Measurements from ENCODE around the gene FAN1.

The FAN1 gene

DNA sequence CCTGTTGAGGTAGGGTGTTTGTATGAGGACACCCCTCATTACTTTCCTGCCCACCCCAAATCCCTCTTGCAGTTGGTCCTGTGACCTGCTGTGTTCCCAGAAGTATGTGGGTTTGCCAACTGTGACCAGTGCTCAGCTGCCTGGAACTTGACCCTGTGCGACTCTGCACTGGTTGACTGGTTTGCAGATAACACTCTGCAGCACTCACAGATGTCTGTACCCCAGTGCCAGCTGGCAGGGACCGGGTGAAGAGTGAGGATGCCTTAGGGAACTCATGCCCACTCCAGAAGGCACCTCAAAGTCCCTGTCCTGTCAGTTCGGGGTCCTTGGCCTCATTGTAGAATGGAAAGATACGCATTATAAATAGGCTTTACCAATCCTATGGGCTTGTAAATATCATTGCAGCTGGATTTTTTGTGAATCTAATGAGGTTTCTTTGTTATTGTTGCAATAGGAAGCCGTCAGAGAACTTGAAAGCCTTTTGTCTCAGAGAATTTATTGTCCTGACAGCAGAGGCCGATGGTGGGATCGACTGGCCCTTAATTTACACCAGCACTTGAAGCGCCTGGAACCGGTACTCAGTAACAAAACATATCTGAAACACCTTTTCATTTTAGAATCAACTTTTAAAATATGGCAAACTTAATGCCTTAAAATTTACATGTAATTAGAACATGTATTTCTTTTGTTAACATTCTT, 18.2 kb downstream of the FAN1 start:
- DNase-seq: peak; percentile 68 to 79

DNA sequence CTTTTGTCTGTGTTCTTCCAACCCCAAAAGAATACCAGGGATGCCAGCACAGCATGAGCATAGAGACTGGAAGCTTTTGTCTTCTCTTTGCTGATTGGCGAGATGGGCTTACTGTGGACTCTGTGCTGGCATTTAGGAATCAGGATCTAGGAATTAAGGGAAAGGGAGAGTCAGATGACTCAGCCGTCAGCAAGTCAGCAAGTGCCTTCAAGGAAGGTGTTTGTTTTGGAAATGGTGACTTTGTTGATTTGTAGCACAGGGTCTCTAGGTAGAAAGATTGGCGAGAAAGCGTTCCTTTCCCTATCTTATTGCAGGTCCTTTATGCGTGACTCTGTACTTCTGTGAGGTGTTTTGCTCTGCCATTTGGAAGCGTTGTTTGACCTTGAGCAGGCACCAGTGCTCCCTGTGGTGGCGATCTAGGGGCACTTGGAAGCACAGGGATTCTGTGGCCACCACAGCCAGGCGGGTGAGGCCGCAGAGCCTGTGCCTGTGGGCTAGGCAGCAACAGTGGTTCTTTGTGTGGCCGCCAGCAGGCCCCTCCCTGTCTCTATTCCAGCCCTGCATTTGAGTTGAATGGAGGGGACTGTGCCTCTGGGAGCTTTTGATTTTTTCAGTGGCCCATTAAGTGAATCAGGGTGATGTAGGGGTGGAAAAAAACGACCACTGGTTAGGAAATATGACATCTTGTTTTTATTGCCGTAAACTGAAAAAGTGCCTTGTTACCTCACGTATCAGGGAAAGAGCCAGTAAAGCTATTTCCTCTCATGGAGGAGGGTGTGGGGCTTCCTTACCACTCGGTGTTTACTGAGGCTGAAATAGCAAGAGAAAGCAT, 19.0 kb downstream of the FAN1 start:
- DNase-seq: peak; percentile 85 to 90

DNA sequence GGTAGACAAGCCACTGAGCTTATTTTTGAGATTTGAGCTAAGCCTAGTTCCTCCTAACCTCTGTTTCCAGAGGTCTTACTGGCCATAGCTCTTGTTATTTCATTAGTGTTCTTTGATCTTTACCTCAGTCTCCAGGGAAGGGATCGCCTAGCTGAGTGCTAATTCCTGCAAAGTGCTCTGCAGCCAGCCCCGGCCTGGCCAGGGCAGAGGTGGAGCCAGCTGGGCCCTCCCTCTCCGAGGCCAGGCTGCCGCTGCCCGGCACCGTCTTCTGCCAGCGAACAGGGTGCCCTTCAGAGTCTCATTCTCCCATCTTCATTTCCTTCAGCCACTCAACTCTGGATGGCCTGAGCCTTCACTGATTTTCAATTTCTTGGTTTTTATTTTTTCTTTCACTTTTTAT, 19.7 kb downstream of the FAN1 start:
- DNase-seq: peak; percentile 80 to 82

DNA sequence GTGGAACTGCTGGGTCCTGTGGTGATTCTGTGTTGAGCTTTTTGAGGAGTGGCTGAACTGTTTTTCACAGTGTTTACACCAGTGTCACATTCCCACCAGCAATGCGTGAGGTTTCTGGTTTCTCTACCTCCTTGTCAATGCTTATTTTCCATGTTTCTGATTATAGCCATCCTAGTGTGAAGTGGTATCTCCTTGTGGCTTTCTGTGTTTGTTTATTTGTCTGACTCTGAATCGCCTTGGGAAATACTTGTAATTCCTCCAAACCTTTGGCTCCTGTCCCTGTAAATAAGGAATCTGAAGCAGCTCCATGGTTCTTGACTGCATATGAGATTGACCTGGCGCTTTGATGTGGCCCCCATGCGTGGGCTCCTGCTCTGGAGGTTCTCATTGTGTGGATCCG, 20.6 kb downstream of the FAN1 start:
- no peak for DNase-seq

DNA sequence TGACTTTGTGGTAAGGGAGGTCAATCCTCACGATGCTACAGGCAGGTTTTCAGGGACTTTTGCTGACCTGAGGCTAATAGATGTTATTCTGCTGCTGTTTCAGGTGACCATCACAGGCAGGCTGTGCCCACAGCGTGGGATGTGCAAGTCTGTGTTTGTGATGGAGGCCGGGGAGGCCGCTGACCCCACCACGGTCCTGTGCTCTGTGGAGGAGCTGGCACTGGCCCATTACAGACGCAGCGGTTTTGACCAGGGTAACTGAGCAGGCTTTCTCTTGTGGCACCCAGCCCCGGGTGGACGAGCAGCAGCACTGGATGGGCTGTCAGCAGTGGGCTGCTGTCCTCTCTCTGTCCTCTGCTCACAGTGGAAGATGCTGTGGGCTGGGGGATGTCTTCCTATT, 22.0 kb downstream of the FAN1 start:
- DNase-seq: no peak

DNA sequence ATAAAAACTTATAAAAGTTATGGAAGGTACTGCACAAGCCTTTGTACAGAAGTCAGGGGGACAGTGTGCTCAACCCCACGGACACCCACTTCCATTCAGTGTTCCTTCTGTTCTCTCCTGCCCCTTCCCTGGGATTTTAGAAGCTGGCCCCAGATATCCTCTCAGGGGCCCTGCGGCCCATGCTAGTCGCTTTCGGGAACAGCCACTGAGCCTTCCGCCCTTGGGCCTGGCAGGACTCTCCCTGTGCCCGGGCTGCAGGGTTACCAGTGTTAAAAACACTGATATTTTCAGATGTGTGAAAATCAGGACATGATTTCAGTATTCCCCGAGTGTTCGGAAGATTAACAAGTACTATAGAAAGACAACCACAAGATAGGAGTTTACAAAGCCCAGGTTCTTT, 22.4 kb downstream of the FAN1 start:
- no peak for DNase-seq

DNA sequence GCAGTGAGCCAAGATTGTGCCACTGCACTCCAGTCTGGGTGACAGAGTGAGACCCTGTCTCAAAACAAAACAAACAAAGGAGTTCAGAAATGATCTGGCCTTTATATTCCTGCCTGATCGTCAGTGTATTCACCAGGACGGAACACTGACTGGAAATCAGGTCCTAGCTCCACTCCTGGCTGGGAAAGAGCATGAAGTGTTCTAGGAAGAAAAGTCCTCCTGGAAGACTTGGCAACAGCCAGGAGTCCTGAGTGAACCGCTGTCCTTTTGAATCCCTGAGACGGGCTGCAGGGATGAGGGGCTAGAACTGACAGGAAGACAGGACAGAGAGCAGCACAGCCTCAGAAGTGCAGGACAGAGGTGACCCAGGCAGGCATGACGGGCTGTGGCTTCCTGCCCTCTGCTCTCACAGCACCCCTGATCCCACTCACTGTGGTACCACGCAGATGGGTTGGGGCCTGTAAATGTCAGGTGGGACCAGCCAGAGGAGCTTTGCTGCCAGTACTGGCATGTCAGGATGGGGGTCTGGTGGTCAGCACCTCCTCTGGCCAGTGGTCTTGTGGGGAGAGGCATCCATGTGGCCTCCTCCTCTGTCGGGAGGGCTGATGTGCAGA, 23.5 kb downstream of the FAN1 start:
- no peak for DNase-seq

DNA sequence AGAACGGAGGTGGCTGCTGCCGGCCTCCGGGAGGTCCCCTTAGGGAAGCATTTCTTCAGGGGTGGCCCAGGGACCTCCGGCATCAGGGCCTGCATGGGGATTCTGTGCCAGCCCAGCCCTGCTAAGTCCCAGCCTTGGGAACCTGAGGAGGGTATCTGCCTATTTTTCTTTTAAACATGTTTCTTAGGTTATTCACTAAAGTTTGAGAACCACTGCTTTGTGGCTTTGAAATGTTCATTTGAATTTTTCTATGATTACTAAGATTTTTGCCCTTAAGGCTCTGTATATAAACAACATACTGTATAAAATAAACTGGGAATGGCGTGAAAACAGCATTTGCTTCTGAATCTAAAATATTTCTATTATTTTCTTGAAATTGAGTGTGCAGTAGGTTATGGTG, 24.4 kb downstream of the FAN1 start:
- DNase-seq: no peak

DNA sequence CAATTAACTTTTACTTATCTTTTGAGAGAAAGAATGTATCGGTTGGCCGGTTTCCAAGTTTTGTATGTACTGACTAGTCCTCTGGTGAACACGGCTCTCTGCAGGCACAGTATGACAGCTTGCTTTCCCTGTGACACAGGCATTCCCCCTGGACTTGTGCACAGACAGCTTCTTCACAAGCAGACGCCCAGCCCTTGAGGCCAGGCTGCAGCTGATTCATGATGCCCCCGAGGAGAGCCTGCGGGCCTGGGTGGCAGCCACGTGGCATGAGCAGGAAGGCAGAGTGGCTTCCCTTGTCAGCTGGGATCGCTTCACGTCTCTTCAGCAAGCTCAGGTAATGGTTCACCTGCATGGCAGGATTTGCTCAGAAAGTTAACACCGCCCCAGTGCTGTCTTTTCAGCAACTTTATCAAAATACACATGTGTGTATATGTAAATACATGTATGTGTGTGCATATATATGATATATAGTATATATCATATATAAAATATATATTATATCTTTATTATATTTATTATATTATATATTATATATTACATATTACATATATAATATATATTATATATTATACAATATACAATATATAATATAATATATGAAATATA, 25.5 kb downstream of the FAN1 start:
- DNase-seq: no peak

DNA sequence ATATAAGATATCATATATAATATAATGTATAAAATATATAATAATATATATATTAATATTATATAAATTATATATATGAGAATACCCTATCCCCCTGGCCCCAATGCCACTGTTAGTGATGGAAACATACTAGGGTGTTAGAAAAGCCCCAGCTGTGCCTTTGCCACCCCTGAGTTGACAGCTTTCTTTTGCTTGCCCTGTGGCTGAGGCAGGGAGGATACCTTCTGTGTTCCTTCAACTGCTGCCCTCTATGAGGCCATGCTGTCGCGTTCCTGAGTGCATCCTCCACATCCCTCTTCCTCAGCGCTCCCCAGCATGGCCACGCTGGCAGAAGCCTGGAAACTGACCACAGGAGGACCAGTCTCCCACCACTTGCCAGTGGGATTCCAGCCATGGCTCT, 26.3 kb downstream of the FAN1 start:
- no peak for DNase-seq

DNA sequence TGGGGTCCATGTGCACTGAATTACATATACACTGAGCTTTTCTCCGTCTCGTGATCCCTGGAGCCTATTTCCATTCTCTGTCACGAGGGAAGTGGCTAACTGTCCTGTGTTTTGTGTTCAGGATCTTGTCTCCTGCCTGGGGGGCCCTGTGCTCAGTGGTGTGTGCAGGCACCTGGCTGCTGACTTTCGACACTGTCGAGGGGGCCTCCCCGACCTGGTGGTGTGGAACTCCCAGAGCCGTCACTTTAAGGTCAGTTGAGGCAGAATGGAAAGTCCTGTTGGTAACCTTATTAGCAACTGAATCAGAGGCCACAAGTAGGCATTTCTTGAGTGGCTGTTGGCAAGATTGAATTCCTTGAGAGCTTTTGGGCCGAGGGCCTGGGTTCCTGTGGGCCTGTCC, 26.7 kb downstream of the FAN1 start:
- no peak for DNase-seq

DNA sequence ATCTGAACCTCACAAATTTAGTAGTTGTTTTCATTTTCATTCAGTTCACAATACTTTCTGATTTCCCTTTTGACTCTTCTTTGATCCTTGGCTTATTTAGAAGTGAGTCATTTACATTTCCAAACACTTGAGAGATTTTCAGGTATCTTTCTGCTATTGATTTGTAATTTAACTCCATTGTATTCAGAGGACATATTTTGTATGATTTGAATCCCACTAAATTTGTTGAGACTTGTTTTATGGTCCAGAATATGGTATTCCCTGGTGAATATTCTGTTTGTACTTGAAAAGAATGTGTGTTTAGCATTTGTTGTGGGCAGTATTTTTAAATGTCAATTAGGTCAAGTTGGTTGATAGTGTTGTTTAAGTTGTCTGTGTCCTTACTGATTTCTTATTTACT, 29.6 kb downstream of the FAN1 start:
- DNase-seq: no peak

DNA sequence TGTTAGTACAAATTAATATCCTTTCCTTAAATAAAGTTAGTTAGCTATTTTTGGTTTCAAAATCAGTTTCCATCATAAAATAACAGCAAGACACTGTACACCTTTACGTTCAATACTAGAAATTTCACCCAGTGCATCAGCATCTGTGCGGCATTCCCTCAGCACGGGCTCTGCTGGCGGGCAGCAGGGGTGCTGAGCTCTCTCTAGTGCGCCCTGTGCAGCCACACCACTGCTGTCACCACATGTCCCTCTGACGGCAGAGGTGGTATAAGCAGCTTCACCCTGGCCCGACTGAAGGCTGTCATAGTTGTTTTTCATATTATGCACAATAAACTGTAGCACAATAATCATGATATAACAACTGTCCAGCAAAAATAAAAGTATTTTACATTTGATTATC, 35.4 kb downstream of the FAN1 start:
- DNase-seq: no peak

DNA sequence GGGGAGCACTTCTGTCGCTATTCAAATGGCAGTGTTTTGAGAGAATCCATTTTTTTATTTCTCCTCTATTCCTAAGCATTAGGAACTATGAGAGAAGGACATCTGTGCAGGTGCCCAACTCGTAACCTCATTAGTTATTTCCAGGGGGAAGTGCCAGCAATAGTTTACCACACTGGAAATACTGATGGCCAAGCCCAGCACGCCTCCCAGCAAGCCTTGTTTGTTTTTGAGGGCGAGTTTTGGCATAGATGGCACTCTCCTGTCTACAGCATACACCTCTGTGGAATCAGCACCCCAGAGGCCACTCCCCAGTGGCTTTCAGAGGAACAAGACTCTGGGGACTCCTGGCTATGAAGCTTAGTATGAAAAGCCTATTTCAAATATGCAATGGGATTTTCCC, 36.6 kb downstream of the FAN1 start:
- DNase-seq: no peak

DNA sequence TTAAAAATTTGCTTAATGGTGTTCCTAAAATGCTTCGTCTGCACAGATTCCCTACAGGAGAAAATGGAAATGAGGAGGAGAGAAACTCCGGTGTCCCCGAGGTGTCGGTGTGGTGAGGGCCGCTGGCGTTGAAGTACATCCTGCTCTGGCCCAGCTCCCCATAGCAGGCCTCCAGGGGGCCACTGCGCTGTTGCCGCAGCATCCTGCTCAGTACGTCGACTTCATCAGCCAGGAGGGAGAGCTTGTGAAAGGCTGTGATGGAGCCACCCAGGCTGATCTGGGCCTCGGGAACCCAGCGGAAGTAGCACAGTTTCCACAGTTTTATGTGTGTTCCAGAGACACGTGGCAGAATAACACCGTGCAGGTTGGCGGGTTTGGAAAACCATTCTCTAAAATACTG, 37.8 kb downstream of the FAN1 start:
- no peak for DNase-seq

DNA sequence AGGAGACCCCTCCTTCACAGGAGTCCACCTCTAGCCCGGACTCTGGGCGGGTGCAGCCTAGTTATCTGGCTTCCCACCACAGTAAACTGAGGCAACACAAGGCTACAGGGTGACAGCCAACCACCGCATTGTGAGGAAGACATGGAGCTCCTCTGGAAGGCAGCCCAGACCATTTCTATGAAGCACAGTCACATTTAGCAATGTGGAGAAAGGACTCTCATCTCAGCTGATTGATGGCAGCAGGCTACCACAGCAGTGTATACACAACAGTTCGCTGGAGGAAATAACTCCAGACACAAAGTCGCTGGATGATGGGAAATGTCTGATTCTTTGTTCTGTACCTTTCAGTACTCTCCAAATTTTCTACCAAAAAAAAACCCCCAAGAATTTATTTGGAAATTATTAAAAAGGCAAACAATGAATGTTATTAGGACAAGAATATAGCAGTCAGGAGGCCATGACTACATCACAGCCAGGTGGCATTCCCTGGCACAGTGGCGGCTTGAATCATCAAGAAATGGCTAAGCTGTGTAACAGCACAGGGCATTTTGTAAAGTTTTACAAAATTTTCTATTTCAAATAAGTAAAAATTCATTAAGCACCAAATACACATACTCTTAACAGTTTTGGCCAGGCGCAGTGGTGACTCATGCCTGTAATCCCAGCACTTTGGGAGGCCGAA, 40.1 kb downstream of the FAN1 start:
- no peak for DNase-seq

DNA sequence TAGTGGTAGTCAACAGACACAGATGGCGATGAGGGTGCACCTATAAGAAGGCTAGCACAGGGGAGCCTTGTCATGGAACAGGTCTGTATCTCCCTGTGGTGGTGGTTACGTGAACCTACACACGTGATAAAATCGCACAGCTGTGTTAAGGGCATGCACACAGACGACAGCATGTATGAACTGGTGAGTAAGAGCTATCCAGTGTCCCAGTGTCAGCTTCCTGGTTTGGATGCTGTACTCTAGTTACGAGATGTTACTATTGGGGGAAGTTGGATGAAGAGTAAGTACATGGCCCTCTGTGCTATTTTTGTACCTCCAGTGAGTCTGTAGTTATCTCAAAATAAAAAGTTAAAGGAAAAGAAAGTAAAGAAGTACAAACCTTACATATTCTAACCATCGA, 49.5 kb downstream of the FAN1 start:
- DNase-seq: no peak

DNA sequence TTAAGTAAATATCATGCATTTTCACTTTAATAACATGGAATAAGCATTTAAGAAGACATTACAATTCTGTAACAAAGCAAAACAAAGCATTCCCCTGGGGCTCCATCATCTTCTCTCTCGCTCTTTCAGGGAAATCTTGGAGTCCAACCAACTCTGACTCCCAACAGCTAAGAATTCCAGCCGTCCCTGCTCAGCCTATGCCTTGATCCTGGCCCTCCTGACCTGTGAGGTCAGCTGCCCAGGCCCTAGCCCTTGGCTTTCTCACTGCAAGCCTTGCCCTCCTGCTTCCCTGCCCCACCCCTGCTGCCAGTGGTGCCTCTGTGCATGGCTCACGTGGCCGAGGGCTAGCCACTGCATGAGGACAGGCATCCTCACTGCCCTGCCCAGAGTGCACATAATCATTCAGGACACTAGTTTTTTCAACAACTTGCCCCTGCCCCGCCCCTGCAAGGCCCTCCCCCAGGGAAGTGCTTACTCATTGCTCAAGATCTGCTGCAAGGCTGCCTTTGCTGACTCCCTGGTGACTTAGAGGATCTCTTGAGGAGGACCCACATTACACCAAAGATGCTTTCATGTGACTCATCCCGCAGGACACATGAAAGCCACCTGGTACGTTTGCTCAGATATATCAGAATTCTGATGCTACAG, 50.1 kb downstream of the FAN1 start:
- DNase-seq: no peak

DNA sequence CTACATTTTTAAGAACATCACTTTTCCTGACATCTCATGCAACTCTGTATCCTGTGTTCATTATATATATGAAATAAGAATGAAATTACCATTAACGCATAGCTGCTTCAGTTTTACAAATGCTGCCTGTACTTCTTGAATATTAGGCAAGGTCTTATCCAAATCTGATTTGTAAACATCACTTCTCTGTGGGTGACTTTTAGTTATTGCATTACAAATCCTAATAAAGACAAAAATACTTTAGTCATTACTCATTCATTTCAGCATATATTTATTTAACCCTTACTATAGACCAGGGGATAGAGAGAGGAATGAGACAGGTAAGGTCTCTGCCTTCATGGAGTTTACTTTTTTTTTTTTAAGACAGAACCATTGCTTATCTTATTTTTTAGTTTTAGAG, 51.0 kb downstream of the FAN1 start:
- DNase-seq: no peak

DNA sequence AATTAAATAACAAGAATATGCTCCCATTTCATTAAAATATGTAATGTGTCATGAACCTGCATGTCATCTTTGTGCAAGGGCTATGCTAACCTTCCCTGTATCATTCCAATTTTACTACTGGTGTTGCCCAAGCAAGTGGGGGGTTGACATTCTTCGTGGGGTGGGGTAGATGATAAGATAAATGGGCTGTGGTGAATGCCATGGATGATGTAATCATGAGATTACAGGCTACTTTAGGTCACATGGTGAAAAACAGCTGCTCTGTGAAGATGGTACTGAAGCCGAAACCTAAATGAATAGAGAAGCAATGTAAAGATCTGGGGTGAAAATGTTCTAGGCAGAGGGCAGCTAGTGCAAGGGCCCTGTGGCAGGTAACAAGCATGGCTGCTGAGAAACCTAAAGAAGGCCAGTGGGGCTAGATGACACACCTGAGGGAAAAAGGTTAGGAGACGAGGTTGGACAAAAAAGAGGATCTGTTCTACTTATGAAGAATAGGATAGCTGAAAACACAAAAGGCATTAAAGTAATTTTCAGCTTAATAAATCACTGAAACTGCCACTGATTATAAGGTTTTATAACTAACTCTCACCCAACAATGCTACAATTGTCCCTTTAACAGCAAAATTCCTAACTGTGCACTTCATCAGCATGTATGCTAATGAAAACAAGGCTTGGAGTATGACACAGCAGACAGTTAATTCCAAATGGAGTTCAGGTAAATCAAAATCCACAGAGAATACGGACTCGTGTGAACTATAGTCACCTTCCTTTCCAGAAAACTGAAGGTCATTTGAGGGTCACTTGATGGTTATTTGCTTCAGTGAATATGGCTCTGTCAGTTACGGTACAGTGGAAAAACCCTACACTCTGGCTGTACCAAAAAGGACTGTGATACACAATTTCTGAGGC, 52.8 kb downstream of the FAN1 start:
- DNase-seq: no peak

DNA sequence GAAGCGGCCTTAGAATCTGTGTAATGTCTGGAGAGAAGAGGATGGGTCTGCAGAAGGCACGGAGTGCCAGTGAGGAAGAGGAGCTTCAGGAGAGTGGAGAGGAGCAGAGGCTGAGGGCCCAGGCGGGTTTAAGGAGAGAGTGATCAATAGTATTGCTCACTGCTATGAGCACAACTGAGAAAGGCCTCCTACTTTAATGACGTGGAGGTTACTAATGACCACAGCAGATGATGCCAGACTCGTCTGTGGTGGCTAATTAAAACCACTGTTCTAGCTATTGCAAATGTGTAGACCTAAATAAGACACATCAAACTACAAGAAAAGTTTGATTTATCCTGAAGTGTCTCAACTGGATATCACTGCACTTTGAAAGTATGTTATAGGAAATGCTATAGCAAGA, 54.5 kb downstream of the FAN1 start:
- DNase-seq: no peak
